ENCODE results near the gene CACNA1S.

GRCh38 chr1:201019321-201019977 lies 92.8 kb downstream of the CACNA1S start:
- no peak for TF ChIP-seq EP300 (IDR thresholded peaks at IDR 0.05)
- no peak for TF ChIP-seq CTCF (IDR thresholded peaks at IDR 0.05)
